ENCODE data around the gene LAYN.
A peak's percentile ranks its signal among the peaks of the same experiment; 100 is the strongest.

The LAYN gene

GRCh38 chr11:111601979-111602864 lies 61.7 kb downstream of the LAYN start, which contains the start of gene SIK2:
TSS of gene SIK2 (plus strand) at chr11:111602449. CDS start at chr11:111602564, 115 bp downstream.
- in situ Hi-C loops (cut with MboI; ENCODE audit: low sequenced_read_pairs, unreplicated experiment): loop anchor here (10.0 kb wide), 1 partner anchor 163 kb away; the partner anchor contains the start of gene PPP2R1B
- DNase-seq (ENCODE audit: low spot score): peak; percentile 97
- TF ChIP-seq CTCF (IDR thresholded peaks at IDR 0.05; ENCODE audit: borderline replicate concordance, control extremely low read depth, extremely low read depth, insufficient read depth, missing control alignments): peak; percentile 92

GRCh38 chr11:111602865-111603610 lies 62.5 kb downstream of the LAYN start:
- in situ Hi-C loops (cut with MboI; ENCODE audit: low sequenced_read_pairs, unreplicated experiment): loop anchor here (10.0 kb wide), 1 partner anchor 162 kb away; the partner anchor contains the start of gene PPP2R1B
- TF ChIP-seq CTCF (IDR thresholded peaks at IDR 0.05; ENCODE audit: borderline replicate concordance, control extremely low read depth, extremely low read depth, insufficient read depth, missing control alignments): no peak
- peak; percentile 48 for DNase-seq (ENCODE audit: low spot score)

- no peak for TF ChIP-seq CTCF (IDR thresholded peaks at IDR 0.05; ENCODE audit: borderline replicate concordance, control extremely low read depth, extremely low read depth, insufficient read depth, missing control alignments)
- no peak for DNase-seq (ENCODE audit: low spot score)
- in situ Hi-C loops (cut with MboI; ENCODE audit: low sequenced_read_pairs, unreplicated experiment): loop anchor here (10.0 kb wide), 1 partner anchor 161 kb away; the partner anchor contains the start of gene PPP2R1B
These were observed 63.2 kb downstream of the LAYN start for GRCh38 chr11:111603611-111604130.

GRCh38 chr11:111604392-111605009 lies 64.0 kb downstream of the LAYN start:
- in situ Hi-C loops (cut with MboI; ENCODE audit: low sequenced_read_pairs, unreplicated experiment): loop anchor here (10.0 kb wide), 1 partner anchor 160 kb away; the partner anchor contains the start of gene PPP2R1B
- peak; percentile 50 for TF ChIP-seq CTCF (IDR thresholded peaks at IDR 0.05; ENCODE audit: borderline replicate concordance, control extremely low read depth, extremely low read depth, insufficient read depth, missing control alignments)
- DNase-seq (ENCODE audit: low spot score): peak; percentile 54

GRCh38 chr11:111605681-111606080 lies 65.2 kb downstream of the LAYN start:
- TF ChIP-seq CTCF (IDR thresholded peaks at IDR 0.05; ENCODE audit: borderline replicate concordance, control extremely low read depth, extremely low read depth, insufficient read depth, missing control alignments): no peak
- in situ Hi-C loops (cut with MboI; ENCODE audit: low sequenced_read_pairs, unreplicated experiment): loop anchor here (10.0 kb wide), 1 partner anchor 159 kb away; the partner anchor contains the start of gene PPP2R1B
- DNase-seq (ENCODE audit: low spot score): no peak
